GM18526 (cell line): ENCODE measurements around the gene NIN.
A peak's percentile ranks its signal among the peaks of the same experiment; 100 is the strongest.

Experiments used
- POLR2A ChIP-seq: IDR thresholded peaks from 3 replicates; pipeline ENCODE4 v1.6.1; 2011; ENCODE audit not compliant: insufficient read length; ENCODE audit errors: extremely low read depth

The NIN gene

GRCh38 chr14:50830932-50831725 is at the start of gene NIN:
Gene NIN, minus strand, starts transcription at chr14:50831162. Its CDS starts 9,106 bp downstream, at chr14:50822056.
- peak; percentile 76 for TF ChIP-seq POLR2A

- TF ChIP-seq POLR2A, result no peak
These were observed 44.6 kb upstream of the NIN start for GRCh38 chr14:50875359-50876070.

- no peak for TF ChIP-seq POLR2A
These were observed 43.8 kb upstream of the NIN start for GRCh38 chr14:50874757-50875156.

GRCh38 chr14:50871914-50872732 is 41.2 kb upstream of the NIN start, which contains the start of gene ABHD12B:
Gene ABHD12B, plus strand, starts transcription at chr14:50872053. Its CDS starts 122 bp downstream, at chr14:50872175.
- TF ChIP-seq POLR2A, result no peak

- TF ChIP-seq POLR2A, result no peak
These were observed 40.3 kb upstream of the NIN start for GRCh38 chr14:50871228-50871627.

- TF ChIP-seq POLR2A, result no peak
These were observed 34.6 kb upstream of the NIN start for GRCh38 chr14:50865391-50866076.

- TF ChIP-seq POLR2A, result no peak
These were observed 34.0 kb upstream of the NIN start for GRCh38 chr14:50864946-50865345.

GRCh38 chr14:50864237-50864636 is 33.3 kb upstream of the NIN start:
- TF ChIP-seq POLR2A, result no peak

- no peak for TF ChIP-seq POLR2A
These were observed 31.1 kb upstream of the NIN start for GRCh38 chr14:50862036-50862570.

GRCh38 chr14:50860478-50861086 is 29.6 kb upstream of the NIN start:
- TF ChIP-seq POLR2A, result no peak

GRCh38 chr14:50859296-50859624 is 28.3 kb upstream of the NIN start:
- TF ChIP-seq POLR2A, result no peak

- no peak for TF ChIP-seq POLR2A
These were observed 25.7 kb upstream of the NIN start for GRCh38 chr14:50856660-50857059.

- no peak for TF ChIP-seq POLR2A
These were observed 24.6 kb upstream of the NIN start for GRCh38 chr14:50855558-50855957.

GRCh38 chr14:50854521-50854920 is 23.6 kb upstream of the NIN start:
- no peak for TF ChIP-seq POLR2A

- no peak for TF ChIP-seq POLR2A
These were observed 22.9 kb upstream of the NIN start for GRCh38 chr14:50853891-50854290.
